BJ (cell line): Measurements from ENCODE around the gene P2RY14. TPM values are rescaled to one million over a fixed set of nuclear protein-coding genes. Genes with fewer than 3 reads are reported as not detected.

Source experiments
- CTCF ChIA-PET: fragments of 350-600 bp; formaldehyde crosslinking; extraction: SDS; loops from one replicate; lab custom pipeline; 2021; ENCODE audit warnings: antibody characterized with exemption, inconsistent platforms; lab: Yijun Ruan, JAX
- POLR2A ChIA-PET: fragments of 300-600 bp; sonication (Branson Sonifier 250); formaldehyde crosslinking; extraction: SDS; loops from one replicate; lab custom pipeline; 2021; ENCODE audit warnings: antibody characterized with exemption; lab: Charles Lee
- DNase-seq: peaks from one replicate; pipeline ENCODE4 v3.0.0-alpha.2; 2011; ENCODE audit warnings: low read depth
- H3K27me3 ChIP-seq: 2 replicates; pipeline ENCODE4 v1.6.0; 2011; ENCODE audit warnings: low read length; ENCODE audit not compliant: control insufficient read depth, insufficient read depth
- H3K36me3 ChIP-seq: 2 replicates; pipeline ENCODE4 v1.5.1; 2011; ENCODE audit warnings: low read length; ENCODE audit not compliant: control insufficient read depth, insufficient read depth
- H3K4me3 ChIP-seq: 2 replicates; pipeline ENCODE4 v1.5.1; 2011; ENCODE audit warnings: low read depth, mild to moderate bottlenecking, control low read depth, low read length
- polyA plus RNA-seq: library from polyadenylated mRNA; depleted of rRNA; stranded (reverse); fragments of >200 nt; gene quantifications from 2 replicates; pipeline ENCODE4 v1.2.3, GENCODE V29; 2011
- TF ChIP-seq, protein P1 (sequence below): IDR thresholded peaks from 2 replicates; pipeline ENCODE4 v1.5.1; 2011; ENCODE audit warnings: low read depth, mild to moderate bottlenecking, control low read depth, inconsistent platforms, low read length, moderate library complexity; ENCODE audit not compliant: insufficient read depth

Gene P2RY14
- polyA plus RNA-seq, 1 experiment, result not detected

- ChIA-PET CTCF (interaction anchor here (1.1 to 1.7 kb wide), 4 partner anchors 8 to 27 kb away, joined by 3 to 5 read pairs (median 3); no protein-coding TSS in a partner anchor), POLR2A (no interaction called here)
- no peak for DNase-seq
- Histone ChIP-seq H3K4me3 (no peak overlapping the region), H3K36me3 (no peaks in the 10 kb centered on the region), H3K27me3 (no peaks in the 10 kb centered on the region; the same call in 1 of the 2 replicates)
- TF ChIP-seq, protein P1, sequence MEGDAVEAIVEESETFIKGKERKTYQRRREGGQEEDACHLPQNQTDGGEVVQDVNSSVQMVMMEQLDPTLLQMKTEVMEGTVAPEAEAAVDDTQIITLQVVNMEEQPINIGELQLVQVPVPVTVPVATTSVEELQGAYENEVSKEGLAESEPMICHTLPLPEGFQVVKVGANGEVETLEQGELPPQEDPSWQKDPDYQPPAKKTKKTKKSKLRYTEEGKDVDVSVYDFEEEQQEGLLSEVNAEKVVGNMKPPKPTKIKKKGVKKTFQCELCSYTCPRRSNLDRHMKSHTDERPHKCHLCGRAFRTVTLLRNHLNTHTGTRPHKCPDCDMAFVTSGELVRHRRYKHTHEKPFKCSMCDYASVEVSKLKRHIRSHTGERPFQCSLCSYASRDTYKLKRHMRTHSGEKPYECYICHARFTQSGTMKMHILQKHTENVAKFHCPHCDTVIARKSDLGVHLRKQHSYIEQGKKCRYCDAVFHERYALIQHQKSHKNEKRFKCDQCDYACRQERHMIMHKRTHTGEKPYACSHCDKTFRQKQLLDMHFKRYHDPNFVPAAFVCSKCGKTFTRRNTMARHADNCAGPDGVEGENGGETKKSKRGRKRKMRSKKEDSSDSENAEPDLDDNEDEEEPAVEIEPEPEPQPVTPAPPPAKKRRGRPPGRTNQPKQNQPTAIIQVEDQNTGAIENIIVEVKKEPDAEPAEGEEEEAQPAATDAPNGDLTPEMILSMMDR, result no peak
Measured at GRCh38 chr3:151319628-151320027, 41.3 kb upstream of the P2RY14 start.

DNA sequence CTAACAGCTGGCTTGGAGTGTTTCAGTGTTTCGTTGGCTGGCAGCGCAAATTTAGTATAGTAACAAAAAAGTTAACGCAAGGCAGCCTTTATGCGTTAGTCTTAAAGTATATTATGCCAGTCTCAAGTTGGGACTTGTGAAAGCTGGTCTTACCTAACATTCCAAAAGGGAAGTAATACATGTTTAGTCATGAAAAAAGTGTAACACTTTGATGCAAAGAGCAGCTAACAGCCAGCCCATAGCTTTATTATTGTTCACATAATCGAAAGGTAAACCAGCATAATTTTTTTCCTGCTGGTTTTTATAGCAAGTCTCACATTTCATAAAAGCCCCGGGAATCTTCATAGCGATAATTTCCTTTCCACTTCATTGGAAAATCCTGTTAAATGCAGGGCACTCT is 40.6 kb upstream of the P2RY14 start:
- DNase-seq, result no peak
- TF ChIP-seq, protein P1, result no peak
- H3K36me3 ChIP-seq, result no peaks in the 10 kb centered on the region
- no peaks in the 10 kb centered on the region; the same call in 1 of the 2 replicates for H3K27me3 ChIP-seq
- H3K4me3 ChIP-seq, result no peak overlapping the region
- POLR2A ChIA-PET, result no interaction called here
- CTCF ChIA-PET, result interaction anchor here (1.0 to 2.2 kb wide), 4 partner anchors 9 to 32 kb away, joined by 3 to 5 read pairs (median 4); no protein-coding TSS in a partner anchor

DNA sequence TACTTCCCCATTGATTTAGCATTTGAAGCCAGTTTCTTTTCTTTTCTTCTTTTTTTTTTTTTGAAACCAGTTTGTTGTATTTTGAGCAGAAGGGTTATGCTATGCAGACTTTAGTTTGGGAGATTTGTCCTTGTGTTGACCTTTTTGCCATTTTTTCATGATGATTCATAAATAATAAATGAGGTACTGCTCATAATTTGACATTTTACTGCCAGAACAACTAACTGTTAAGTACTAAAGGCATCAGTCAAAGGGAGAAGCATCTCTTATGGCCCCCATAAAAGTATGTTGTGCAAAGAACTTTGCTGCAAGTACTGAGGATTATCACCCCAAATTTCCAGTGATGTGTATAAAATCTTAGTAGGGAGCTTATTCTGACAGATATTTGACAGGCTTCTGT is 40.0 kb upstream of the P2RY14 start:
- TF ChIP-seq, protein P1, result no peak
- no peaks in the 10 kb centered on the region; the same call in 1 of the 2 replicates for H3K27me3 ChIP-seq
- ChIA-PET POLR2A (no interaction called here), CTCF (interaction anchor here (1.0 to 2.2 kb wide), 4 partner anchors 8 to 32 kb away, joined by 3 to 5 read pairs (median 4); no protein-coding TSS in a partner anchor)
- no peak for DNase-seq
- no peaks in the 10 kb centered on the region for H3K36me3 ChIP-seq
- no peak overlapping the region for H3K4me3 ChIP-seq

DNA sequence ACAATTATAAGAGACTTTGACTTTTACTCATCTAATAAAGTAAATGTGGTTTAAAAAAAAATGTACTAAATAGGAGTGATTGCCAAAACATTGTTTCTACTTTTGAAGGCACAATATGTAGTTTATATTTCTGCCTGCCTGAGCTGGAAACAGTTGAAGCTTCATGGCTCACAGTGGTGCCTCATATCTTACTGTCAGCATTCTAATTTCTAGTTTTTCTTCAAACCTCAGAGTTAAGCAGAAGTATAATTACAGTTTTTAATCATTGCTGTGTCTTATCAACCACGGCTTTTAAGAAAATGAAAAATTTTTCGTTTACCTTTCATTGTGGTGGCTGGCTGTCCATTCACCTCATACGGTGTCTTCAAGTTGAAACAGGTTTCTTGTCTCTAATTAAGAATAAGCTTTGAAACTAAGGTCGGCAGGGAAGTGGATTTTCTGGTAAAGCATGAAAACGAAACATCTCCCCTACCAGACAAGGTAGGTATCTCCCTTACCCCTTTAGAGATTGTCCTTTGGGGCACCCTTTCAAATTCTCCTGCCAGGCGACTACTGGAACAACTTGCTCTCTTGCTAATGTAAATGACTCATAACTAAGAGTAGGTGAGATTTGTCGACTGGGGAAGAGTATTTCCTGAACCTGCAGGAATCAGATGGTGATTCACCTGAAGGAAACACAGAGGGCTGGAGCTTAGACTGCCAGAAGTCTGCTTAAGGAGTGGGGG is 38.1 kb upstream of the P2RY14 start, which contains the start of gene GPR87:
TSS of gene GPR87 (minus strand) at position 554 of the 725 bp plus-strand sequence. CDS start 16,720 bp downstream, outside the sequence.
- POLR2A ChIA-PET, result no interaction called here
- TF ChIP-seq, protein P1, result no peak
- DNase-seq, result no peak
- H3K4me3 ChIP-seq, result no peak within 1 kb of the TSS
- no peaks in the 10 kb centered on the region for H3K27me3 ChIP-seq
- no peaks in the 10 kb centered on the region for H3K36me3 ChIP-seq
- CTCF ChIA-PET, result interaction anchor here (1.1 kb wide), 1 partner anchor 10 kb away, joined by 8 read pairs; no protein-coding TSS in a partner anchor

- H3K36me3 ChIP-seq, result no peaks in the 10 kb centered on the region
- TF ChIP-seq, protein P1, result no peak
- ChIA-PET CTCF (interaction anchor here (1.1 kb wide), 1 partner anchor 11 kb away, joined by 8 read pairs; no protein-coding TSS in a partner anchor), POLR2A (no interaction called here)
- H3K4me3 ChIP-seq, result no peak overlapping the region
- H3K27me3 ChIP-seq, result no peaks in the 10 kb centered on the region
- DNase-seq, result no peak
Measured at GRCh38 chr3:151315846-151316245, 37.5 kb upstream of the P2RY14 start.
